LoVo (cell line): ENCODE data around the gene TMCO1.
"Not testable (repeated sequence)": the region's sequence is repeated elsewhere in the genome, so short reads cannot be mapped to it uniquely, and the experiment has no call there.

Source experiments
- DNase-seq: peaks from one replicate; pipeline ENCODE4 v3.0.0-alpha.2; 2016; ENCODE audit warnings: low spot score

TMCO1 gene

GRCh38 chr1:165747632-165748447 lies 20.8 kb downstream of the TMCO1 start:
- no peak for DNase-seq

- DNase-seq, result not testable (repeated sequence)
Observed at GRCh38 chr1:165744913-165745312, 23.8 kb downstream of the TMCO1 start.

DNA sequence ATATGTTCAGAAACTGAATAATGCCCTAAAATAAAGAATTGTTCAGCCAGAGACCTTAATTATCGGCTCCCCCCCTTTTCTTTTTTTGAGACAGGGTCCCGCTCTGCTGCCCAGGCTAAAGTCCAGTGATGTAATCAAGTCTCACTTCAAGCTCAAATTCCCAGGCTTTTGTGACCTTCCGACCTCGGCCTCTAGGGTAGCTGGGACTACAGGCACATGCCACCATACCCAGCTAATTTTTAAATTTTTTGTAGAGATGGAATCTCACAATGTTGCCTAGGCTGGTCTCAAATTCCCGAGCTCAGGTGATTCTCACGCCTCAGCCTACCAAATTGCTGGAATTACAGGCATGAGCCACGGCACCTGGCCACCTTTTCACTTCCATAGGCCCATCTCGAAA lies 26.5 kb downstream of the TMCO1 start:
- no peak for DNase-seq

- DNase-seq, result no peak
Observed at GRCh38 chr1:165738794-165739193, 29.9 kb downstream of the TMCO1 start.

- no peak for DNase-seq
Observed at GRCh38 chr1:165737196-165737595, 31.5 kb downstream of the TMCO1 start.

- DNase-seq, result no peak
Observed at GRCh38 chr1:165734906-165735305, 33.8 kb downstream of the TMCO1 start.

- no peak for DNase-seq
Observed at GRCh38 chr1:165726841-165727240, 41.8 kb downstream of the TMCO1 start.

DNA sequence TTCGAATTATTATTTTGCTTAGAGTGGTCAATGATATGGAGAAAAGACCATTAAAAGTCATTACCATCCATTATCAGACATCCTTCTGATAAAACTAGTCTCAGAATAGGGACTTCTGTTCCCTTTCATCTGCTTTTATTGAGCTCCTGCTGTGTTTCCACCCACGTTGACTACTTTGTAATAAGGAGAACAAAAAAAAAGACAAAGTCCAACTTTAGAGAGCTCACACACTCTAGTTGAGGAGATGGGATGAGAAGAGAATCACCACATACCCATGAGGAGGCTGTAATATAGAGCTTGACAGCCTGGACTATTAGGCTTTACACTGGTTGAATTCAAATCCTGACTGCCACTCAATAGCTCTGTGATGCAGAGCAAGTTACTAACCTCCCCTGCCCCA lies 42.5 kb downstream of the TMCO1 start:
- no peak for DNase-seq

DNA sequence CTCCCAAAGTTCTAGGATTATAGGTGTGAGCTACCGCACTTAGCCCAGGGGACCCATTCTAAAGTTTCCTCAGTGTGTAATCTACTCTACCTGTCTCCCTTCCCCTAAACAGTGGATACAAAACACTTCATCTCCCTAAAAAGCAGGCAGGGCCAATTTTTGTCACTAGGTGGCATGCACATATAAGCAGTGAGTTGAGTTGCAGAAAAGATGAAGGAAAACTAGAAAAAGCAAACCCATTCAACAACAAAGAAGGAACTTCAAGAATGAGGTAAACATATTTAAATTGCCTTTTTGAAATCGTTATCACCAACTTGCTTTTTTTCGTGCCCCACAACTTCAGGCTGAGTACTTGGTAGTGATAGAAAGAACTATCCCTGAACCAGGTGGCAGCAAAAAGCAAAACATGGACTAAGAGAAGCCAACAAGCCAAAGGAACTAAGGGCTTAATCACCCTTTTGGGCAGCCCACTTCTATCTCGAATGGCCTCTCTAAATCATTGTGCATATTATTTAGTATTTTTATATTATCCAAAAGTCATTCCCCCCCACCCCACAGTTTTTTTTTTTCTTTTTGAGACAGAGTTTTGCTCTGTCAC lies 50.7 kb downstream of the TMCO1 start:
- peak; percentile 15 for DNase-seq

DNA sequence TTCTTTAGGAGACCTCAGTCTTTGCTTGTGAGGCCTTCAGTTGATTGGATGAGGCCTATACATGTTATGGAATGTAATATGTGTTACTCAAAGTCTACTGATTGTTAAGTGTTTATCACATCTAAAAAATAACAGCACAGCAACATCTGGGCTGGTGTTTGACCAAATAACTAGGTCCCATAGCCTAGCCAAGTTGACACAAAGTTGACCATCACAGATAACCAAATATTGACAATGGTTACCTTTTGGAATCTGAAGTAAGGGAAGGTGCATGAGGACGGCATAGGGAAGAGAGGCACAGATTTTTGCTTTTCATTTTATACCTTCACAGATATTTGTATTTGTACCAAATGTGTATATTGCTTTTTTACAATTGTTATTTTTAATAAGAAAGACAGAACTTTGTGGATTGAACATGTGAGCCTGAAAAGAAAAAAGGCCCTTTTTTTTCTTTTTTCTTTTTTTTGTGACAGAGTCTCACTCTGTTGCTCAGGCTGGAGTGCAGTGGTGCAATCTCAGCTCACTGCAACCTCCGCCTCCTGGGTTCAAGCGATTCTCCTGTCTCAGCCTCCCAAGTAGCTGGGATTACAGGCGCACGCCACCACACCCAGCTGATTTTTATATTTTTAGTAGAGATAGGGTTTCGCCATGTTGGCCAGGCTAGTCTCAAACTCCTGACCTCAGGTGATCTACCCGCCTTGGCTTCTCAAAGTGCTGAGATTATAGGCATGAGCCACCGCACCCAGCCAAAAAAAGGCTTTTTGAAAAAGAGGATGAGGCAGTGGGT lies 52.2 kb downstream of the TMCO1 start:
- not testable (repeated sequence) for DNase-seq

DNA sequence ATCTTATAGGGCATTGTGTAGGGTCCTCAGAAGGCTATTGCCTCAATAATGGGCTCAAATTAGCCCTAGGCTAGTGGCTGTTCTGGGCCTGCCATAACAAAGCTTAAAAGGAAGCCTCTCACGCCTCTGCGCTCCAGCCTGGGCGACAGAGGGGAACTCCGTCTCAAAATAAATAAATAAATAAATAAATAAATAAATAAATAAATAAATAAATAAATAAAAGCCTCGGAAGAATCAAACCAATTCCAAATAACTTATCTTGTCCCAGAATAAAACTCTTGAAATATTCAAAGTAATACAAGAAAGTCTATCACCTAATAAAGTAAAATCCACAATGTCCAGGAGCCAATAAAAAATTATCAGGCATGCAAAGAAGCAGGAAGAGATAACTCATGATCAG lies 55.9 kb downstream of the TMCO1 start:
- no peak for DNase-seq

DNA sequence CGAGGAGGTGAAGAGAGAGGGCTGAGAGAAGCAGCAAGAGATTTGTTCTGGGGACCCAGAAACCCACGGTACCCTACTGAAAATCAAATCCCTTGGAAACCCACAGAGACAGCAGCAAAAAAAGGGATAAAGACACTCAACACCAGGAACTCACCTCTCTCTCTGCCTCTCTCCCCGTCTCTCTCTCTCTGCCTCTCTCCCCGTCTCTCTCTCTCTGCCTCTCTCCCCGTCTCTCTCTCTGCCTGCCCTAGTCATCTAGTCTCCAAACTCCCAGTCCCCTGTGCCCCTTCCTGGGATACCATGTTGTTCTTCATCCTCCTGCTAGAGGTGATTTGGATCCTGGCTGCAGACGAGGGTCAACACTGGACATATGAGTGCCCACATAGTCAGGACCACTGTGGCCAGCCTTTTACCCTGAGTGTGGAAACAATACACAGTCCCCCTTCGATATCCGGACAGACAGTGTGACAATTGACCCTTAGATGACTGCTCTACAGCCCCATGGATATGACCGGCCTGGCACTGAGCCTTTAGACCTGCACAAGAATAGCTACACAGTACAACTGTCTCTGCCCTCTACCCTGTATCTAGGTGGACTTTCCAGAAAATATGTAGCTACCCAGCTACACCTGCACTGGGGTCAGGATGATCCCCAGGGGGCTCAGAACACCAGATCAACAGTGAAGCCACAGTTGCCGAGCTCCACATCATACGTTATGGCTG lies 60.5 kb downstream of the TMCO1 start:
- no peak for DNase-seq

- DNase-seq, result no peak
Observed at GRCh38 chr1:165703648-165704047, 65.0 kb downstream of the TMCO1 start.

GRCh38 chr1:165701922-165702321 lies 66.7 kb downstream of the TMCO1 start:
- DNase-seq, result not testable (repeated sequence)

DNA sequence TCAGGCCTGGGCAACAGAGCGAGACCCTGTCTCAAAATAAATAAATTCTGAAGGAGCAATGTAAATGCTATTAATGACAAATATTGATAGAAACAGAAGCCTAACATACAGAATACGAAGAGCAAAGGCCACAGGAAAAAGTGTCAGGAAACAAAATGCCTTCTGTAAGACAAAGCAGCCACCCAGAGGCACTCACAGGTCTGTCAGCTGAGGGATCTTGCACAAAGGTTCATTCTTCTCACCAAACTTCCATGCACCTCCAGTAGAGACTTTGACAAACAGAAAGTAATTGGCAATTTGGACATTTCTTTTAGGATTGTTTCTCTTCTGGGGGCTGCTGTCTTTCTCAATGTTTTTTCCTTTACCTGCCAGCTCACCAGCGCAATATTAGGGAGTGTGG lies 69.1 kb downstream of the TMCO1 start:
- no peak for DNase-seq

DNA sequence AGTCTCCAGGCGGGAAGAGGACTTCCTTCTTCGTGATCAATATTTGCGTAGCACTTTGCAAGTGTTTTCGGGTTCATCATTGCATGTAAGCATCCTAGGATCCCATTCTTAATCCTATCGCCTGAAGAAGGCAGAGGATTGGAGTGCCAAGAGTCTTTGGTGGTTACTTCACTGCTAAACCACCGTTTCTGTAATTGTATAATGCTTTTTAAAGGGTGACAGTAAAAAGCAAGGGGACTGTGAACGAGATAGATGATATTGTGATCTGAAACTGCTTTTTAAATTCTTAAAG lies 70.0 kb downstream of the TMCO1 start:
- DNase-seq, result no peak

GRCh38 chr1:165697881-165698760 lies 70.5 kb downstream of the TMCO1 start, which contains the start of gene ALDH9A1:
Gene ALDH9A1 (minus strand): TSS chr1:165698562. CDS start chr1:165698558, 4 bp downstream.
- DNase-seq, result peak; percentile 86

DNA sequence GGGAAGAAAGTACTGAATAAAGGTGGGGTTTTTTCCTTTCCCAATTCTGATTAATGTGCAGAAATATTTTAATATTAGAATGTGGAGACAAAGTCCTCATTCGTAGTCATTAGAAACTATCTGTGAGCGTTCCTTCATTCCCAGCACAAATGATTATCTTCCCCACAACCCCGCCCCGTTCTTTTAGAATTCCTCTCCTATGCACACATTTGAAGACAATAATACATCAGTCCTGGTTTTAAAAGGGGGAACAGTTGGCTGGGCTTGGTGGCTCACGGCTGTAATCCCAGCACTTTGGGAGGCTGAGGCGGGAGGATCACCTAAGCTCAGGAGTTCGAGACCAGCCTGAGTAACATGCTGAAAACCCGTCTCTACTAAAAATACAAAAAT lies 71.2 kb downstream of the TMCO1 start:
- no peak for DNase-seq

- DNase-seq, result no peak
Observed at GRCh38 chr1:165696625-165697100, 72.0 kb downstream of the TMCO1 start.

- no peak for DNase-seq
Observed at GRCh38 chr1:165695031-165695430, 73.6 kb downstream of the TMCO1 start.

DNA sequence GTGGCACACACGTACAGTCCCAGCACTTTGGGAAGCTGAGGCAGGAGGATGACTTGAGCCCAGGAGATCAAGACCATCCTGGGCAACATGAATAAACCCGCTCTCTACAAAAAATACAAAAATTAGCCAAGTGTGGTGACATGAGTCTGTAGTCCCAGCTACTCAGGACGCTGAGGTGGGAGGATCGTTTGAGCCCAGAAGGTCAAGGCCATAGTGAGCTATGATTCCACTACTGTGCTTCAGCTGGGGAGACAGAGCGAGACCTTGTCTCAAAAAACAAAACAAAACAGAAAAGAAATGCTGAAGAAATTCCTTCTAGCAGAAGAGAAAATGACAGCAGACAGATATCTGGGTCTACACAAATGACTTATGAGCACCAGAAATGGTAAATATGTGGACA lies 80.6 kb downstream of the TMCO1 start:
- no peak for DNase-seq
